ENCODE measurements around the gene GYPC. TPM values are rescaled to one million over a fixed set of nuclear protein-coding genes. Genes with fewer than 3 reads are reported as not detected.
A peak's percentile ranks its signal among the peaks of the same experiment; 100 is the strongest.

The GYPC gene
- 10 to 100 TPM in 1 of 6 experiments, 1 to 10 TPM in 5; 2.9 to 17.2 (median 8.1) TPM for total RNA-seq
- long read RNA-seq, partial matches to known transcripts, result 0 of 1 reads
- long read RNA-seq, other reads (novel, unspliced or antisense), result 0 of 1 reads

- H3K4me3 ChIP-seq, result peak within 1 kb of the TSS; percentile 50 to 57 (median 52)
- DNase-seq (peak; percentile 67 to 78 (median 68)), ATAC-seq (peak; percentile 43 to 69 (median 54))
- H3K4me1 ChIP-seq, result peaks cover 0 to 19% (median 0%) of the 10 kb centered on the region in 4 donors
- TF ChIP-seq CTCF (IDR thresholded peaks at IDR 0.05) (no peak), POLR2A (IDR thresholded peaks at IDR 0.05) (no peak)
- H3K27ac ChIP-seq, result peak within 1 kb of the TSS; percentile 79 to 96 (median 85)
- 11% methylated on average over 14 of the region's 51 CpGs for WGBS (ENCODE audit: insufficient coverage, low coverage, low lambda C conversion rate, missing lambda C conversion rate)
- H3K9me3 ChIP-seq, result peaks cover 0 to 3% (median 0%) of the 10 kb centered on the region in 4 donors
- intact Hi-C loops (cut with DNase I), result no loop called here
- H3K36me3 ChIP-seq, result no peaks in the 10 kb centered on the region
- H3K27me3 ChIP-seq, result peaks cover 0 to 9% of the 10 kb centered on the region in 2 donors
These were observed at the start of gene GYPC for GRCh38 chr2:126655500-126656430. TSS of gene GYPC (plus strand) at chr2:126656158. CDS start at chr2:126656264, 106 bp downstream.

- Histone ChIP-seq H3K9me3 (no peaks in the 10 kb centered on the region), H3K4me1 (peaks cover 0 to 2% (median 0%) of the 10 kb centered on the region in 4 donors), H3K36me3 (no peaks in the 10 kb centered on the region), H3K27ac (no peak overlapping the region), H3K4me3 (no peak overlapping the region), H3K27me3 (no peaks in the 10 kb centered on the region)
- DNase-seq, result no peak
- intact Hi-C loops (cut with DNase I), result no loop called here
- ATAC-seq, result no peak
- WGBS (ENCODE audit: insufficient coverage, low coverage, low lambda C conversion rate, missing lambda C conversion rate), result 18% methylated on average over 1 of the region's 1 CpG
- TF ChIP-seq CTCF (IDR thresholded peaks at IDR 0.05) (no peak), POLR2A (IDR thresholded peaks at IDR 0.05) (no peak)
These were observed 41.3 kb upstream of the GYPC start for GRCh38 chr2:126614524-126615227.

- intact Hi-C loops (cut with DNase I), result no loop called here
- H3K36me3 ChIP-seq, result no peaks in the 10 kb centered on the region
- H3K4me3 ChIP-seq, result no peak overlapping the region
- TF ChIP-seq POLR2A (IDR thresholded peaks at IDR 0.05), result no peak
- no peak for TF ChIP-seq CTCF (IDR thresholded peaks at IDR 0.05)
- H3K27me3 ChIP-seq, result no peaks in the 10 kb centered on the region
- H3K9me3 ChIP-seq, result no peaks in the 10 kb centered on the region
- DNase-seq (no peak), ATAC-seq (no peak)
- WGBS (ENCODE audit: insufficient coverage, low coverage, low lambda C conversion rate, missing lambda C conversion rate), result 55% methylated on average over 3 of the region's 6 CpGs
- H3K4me1 ChIP-seq, result peaks cover 0 to 2% (median 0%) of the 10 kb centered on the region in 4 donors
- no peak overlapping the region for H3K27ac ChIP-seq
These were observed 39.3 kb upstream of the GYPC start for GRCh38 chr2:126616606-126617069.

GRCh38 chr2:126620302-126620701 lies 35.7 kb upstream of the GYPC start:
- TF ChIP-seq POLR2A (IDR thresholded peaks at IDR 0.05) (no peak), CTCF (IDR thresholded peaks at IDR 0.05) (no peak)
- WGBS (ENCODE audit: insufficient coverage, low coverage, low lambda C conversion rate, missing lambda C conversion rate), result 57% methylated on average over 1 of the region's 2 CpGs
- no peaks in the 10 kb centered on the region for H3K36me3 ChIP-seq

More at GRCh38 chr2:126620302-126620701, 35.7 kb upstream of the GYPC start:
- Histone ChIP-seq H3K9me3 (no peaks in the 10 kb centered on the region), H3K4me3 (no peak overlapping the region), H3K27me3 (no peaks in the 10 kb centered on the region), H3K4me1 (peaks cover 0 to 2% (median 0%) of the 10 kb centered on the region in 4 donors), H3K27ac (no peak overlapping the region)
- intact Hi-C loops (cut with DNase I), result no loop called here
- no peak for DNase-seq
- ATAC-seq, result no peak
